NT2/D1 (cell line): Measurements from ENCODE around the gene ABCB11.

Experiments used
- SUZ12 ChIP-seq: IDR thresholded peaks from 2 replicates; pipeline ENCODE4 v1.6.1; 2011; ENCODE audit not compliant: insufficient read length, insufficient read depth; ENCODE audit errors: extremely low read depth
- YY1 ChIP-seq: IDR thresholded peaks from 2 replicates; pipeline ENCODE4 v1.6.1; 2011; ENCODE audit not compliant: insufficient read length, insufficient read depth
- ZNF274 ChIP-seq: IDR thresholded peaks from 2 replicates; pipeline ENCODE4 v1.6.1; 2011; ENCODE audit warnings: mild to moderate bottlenecking, low read depth, low read length

DNA sequence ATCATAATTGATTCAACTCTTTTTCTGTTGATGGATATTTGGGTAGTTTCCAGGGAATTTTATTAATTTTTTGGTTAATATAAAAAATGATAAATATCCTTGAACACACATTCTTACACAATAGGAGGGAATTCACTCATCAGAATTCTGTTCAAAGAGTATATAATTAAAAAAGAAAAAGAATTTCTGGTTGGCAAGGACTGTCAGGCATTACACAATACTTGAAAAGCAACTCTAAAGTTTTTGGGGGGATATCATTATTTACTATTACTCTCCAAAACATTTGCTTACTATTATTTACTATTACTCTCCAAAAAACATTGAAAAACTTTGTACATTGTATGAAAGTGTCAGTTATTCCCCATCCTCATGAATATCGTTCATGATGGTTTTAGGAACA lies 92.1 kb downstream of the ABCB11 start:
- TF ChIP-seq SUZ12 (no peak), ZNF274 (no peak), YY1 (no peak)
